NB4 (cell line): ENCODE data around the gene C2CD3.

Experiments
- DNase-seq: peaks from one replicate; pipeline ENCODE4 v3.0.0; 2010; ENCODE audit warnings: low read depth
- H3K4me3 ChIP-seq: one replicate; pipeline ENCODE4 v1.5.1; 2011; ENCODE audit warnings: mild to moderate bottlenecking, low read depth, low read length, moderate library complexity
- CTCF ChIP-seq: IDR thresholded peaks from one replicate; pipeline ENCODE4 v1.5.1; 2012; ENCODE audit warnings: low read depth, low read length
- MYC ChIP-seq: IDR thresholded peaks from 2 replicates; pipeline ENCODE4 v1.6.1; 2011; ENCODE audit warnings: low read depth, low read length
- POLR2A ChIP-seq: IDR thresholded peaks from 2 replicates; pipeline ENCODE4 v1.6.1; 2011; ENCODE audit warnings: mild to moderate bottlenecking; ENCODE audit not compliant: insufficient read length; ENCODE audit errors: extremely low read depth
- TF ChIP-seq, protein P1 (sequence below): IDR thresholded peaks from 2 replicates; pipeline ENCODE4 v1.6.1; 2011; ENCODE audit warnings: low read depth, low read length

Gene C2CD3

GRCh38 chr11:74055938-74056337, 114.9 kb downstream of the C2CD3 start:
- no peak overlapping the region for H3K4me3 ChIP-seq
- no peak for DNase-seq
- TF ChIP-seq POLR2A (no peak), CTCF (no peak), MYC (no peak)
- TF ChIP-seq, protein P1, sequence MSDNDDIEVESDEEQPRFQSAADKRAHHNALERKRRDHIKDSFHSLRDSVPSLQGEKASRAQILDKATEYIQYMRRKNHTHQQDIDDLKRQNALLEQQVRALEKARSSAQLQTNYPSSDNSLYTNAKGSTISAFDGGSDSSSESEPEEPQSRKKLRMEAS = no peak

- H3K4me3 ChIP-seq = no peak overlapping the region
- TF ChIP-seq CTCF (no peak), MYC (no peak)
- TF ChIP-seq, protein P1 = no peak
- no peak for DNase-seq
These were observed 120.3 kb downstream of the C2CD3 start for GRCh38 chr11:74050465-74050864.

GRCh38 chr11:74048993-74049392, 121.8 kb downstream of the C2CD3 start:
- H3K4me3 ChIP-seq = no peak overlapping the region
- no peak for DNase-seq
- no peak for TF ChIP-seq POLR2A
- no peak for TF ChIP-seq MYC
- TF ChIP-seq CTCF = no peak
- TF ChIP-seq, protein P1 = no peak

DNA sequence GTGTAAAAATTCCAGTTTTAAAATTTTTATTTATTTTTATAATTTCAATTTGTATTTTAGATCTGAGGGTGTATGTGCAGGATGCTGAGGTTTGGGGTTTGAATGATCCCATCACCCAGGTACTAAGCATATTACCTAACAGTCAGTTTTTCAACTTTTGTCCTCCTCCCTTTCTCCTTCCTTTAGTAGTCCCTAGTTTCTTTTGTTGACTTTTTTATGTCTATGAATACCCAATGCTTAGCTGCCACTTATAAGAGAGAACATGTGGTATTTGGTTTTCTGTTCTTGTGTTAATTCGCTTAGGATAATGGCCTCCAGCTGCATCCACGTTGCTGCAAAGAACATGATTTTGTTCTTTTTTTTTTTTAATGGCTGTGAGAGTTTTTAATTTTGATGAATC, 126.3 kb downstream of the C2CD3 start:
- no peak for DNase-seq
- no peak overlapping the region for H3K4me3 ChIP-seq
- TF ChIP-seq, protein P1 = no peak
- no peak for TF ChIP-seq MYC
- TF ChIP-seq CTCF = no peak
- TF ChIP-seq POLR2A = no peak

DNA sequence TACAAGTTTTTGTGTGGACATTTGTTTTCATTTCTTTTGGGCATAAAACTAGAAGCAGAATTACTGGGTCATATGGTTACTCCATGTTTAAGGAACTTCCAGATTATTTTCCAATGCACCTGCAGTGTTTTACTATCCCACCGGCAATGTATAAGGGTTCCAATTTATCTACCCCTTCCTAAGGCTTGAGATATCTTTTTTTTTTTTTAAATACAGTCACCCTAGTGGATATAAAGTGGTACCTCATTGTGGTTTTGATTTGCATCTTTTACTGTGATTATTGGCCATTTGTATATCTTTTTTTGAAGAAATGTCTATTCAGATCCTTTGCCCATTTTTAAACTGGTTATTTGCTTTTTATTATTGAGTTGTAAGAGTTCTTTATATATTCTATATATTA, 127.4 kb downstream of the C2CD3 start:
- no peak overlapping the region for H3K4me3 ChIP-seq
- TF ChIP-seq MYC (no peak), CTCF (no peak), POLR2A (no peak)
- TF ChIP-seq, protein P1 = no peak
- no peak for DNase-seq

GRCh38 chr11:74037309-74037708, 133.5 kb downstream of the C2CD3 start:
- H3K4me3 ChIP-seq = no peak overlapping the region
- no peak for DNase-seq
- TF ChIP-seq POLR2A = no peak
- TF ChIP-seq CTCF = no peak
- no peak for TF ChIP-seq MYC
- TF ChIP-seq, protein P1 = no peak
